Heart right ventricle (tissue), 16 donors: ENCODE results near the gene TOP2A. TPM values are rescaled to one million over a fixed set of nuclear protein-coding genes. Genes with fewer than 3 reads are reported as not detected.

Source experiments
- ATAC-seq, 8 donors: fragments of 200-7000 bp; cut with Tn5 transposase; one replicate each; pipeline ENCODE4 v1.9.1; 2020; ENCODE audit warnings: mild to moderate bottlenecking in 8 of 8, moderate library complexity in 8 of 8, moderate number of reproducible peaks in 1 of 8
- DNase-seq, 2 donors: peaks; one replicate each; pipeline ENCODE4 v3.0.0-alpha.2; 2020
- H3K27ac ChIP-seq, 10 donors: fragments of 200-600 bp; sonication (generic) in 2 of 10; one replicate each; pipeline versions ENCODE4 v1.5.0 to v1.8.0; 2020 to 2022; ENCODE audit warnings: mild to moderate bottlenecking in 3 of 10
- H3K27me3 ChIP-seq, 7 donors: fragments of 200-600 bp; one replicate each; pipeline ENCODE4 v1.8.0; 2021 to 2022; ENCODE audit warnings: mild to moderate bottlenecking in 2 of 7
- H3K36me3 ChIP-seq, 9 donors: fragments of 200-600 bp; sonication (generic) in 1 of 9; one replicate each; pipeline versions ENCODE4 v1.5.0 to v1.8.0; 2020 to 2022; ENCODE audit warnings: mild to moderate bottlenecking in 2 of 9
- H3K4me1 ChIP-seq, 9 donors: fragments of 200-600 bp; sonication (generic) in 1 of 9; one replicate each; pipeline versions ENCODE4 v1.5.0 to v1.8.0; 2020 to 2022; ENCODE audit warnings: mild to moderate bottlenecking in 4 of 9
- H3K4me3 ChIP-seq, 10 donors: fragments of 200-600 bp; sonication (generic) in 2 of 10; one replicate each; pipeline versions ENCODE4 v1.5.0 to v1.8.0; 2020 to 2022; ENCODE audit warnings: mild to moderate bottlenecking in 7 of 10, moderate library complexity in 2 of 10
- H3K9me3 ChIP-seq, 11 donors: fragments of 200-600 bp in 10 of 11; sonication (generic) in 2 of 11; one replicate each; pipeline versions ENCODE4 v1.5.0 to v1.8.0; 2013 to 2022; ENCODE audit warnings: mild to moderate bottlenecking in 2 of 11, control low read depth in 1 of 11, moderate library complexity in 1 of 11
- CTCF ChIP-seq, 9 donors: fragments of 200-600 bp; sonication (generic) in 2 of 9; IDR thresholded peaks; one replicate each; pipeline versions ENCODE4 v1.5.0 to v1.8.0; 2021 to 2022; ENCODE audit warnings: antibody characterized with exemption in 9 of 9, mild to moderate bottlenecking in 5 of 9, moderate library complexity in 1 of 9
- WGBS, 2 donors: extraction: QIAGEN DNeasy Blood & Tissue Kit; methylation state at CpG; one replicate each; pipeline ENCODE4 v1.1.7; 2013; ENCODE audit warnings: inconsistent platforms in 1 of 2; 5-methylcytosine and 5-hydroxymethylcytosine counted together
- intact Hi-C, 10 donors: fragments of 100-400 bp; cut with DNase I; formaldehyde crosslinking; loops; one replicate each; pipeline versions ENCODE4 v1.11.1 to v1.14.2; 2022
- polyA plus RNA-seq, 2 donors: library from polyadenylated mRNA; stranded (reverse); fragments of 200-250 nt; gene quantifications; one replicate each; pipeline ENCODE4 v1.2.3, GENCODE V29; 2013
- total RNA-seq, 10 donors: library from RNA; stranded (reverse); fragmentation: NEBNext Ultra II Directional in 3 of 10; extraction: Animal tissue kit (Norgen Biotek cat#: 25700) in 3 of 10; gene quantifications; one replicate each; pipeline versions ENCODE4 v1.2.1 to v1.2.4, GENCODE V29; 2021 to 2023
- donor health status: Arrhythmogenic right ventricular cardiomyopathy.
- donor health status: ischemic (EF 13 %, LVEDD 7.1; RV severe dilation, severe dysfunction).
- donor health status: healthy with polysubstance abuse.
- donor health status: DM: no; HTN: yes; CAD: no.
- donor health status: DM: no; HTN: no; CAD: no.
- donor health status: ischemic (EF 25% LVEDD 6.9; RV normal size, moderate dysfunction).
- donor health status: ischemic (EF 25% LVEDD 5.7; RV mildly dilated, moderate dysfunction).
- donor health status: healthy.
- donor health status: DM: yes; HTN: yes; CAD: no.
- donor health status: Ischemic cardiomyopathy.
- donor health status: ischemic (EF 35%, LVEDD 5.7; RV mildly dilated, moderate dysfunction).
- donor health status: nonischemic (EF 11% LVEDD 7.7; RV severe dilation, severe dysfunction).
- donor health status: DM: yes; HTN: yes; CAD: no.
- donor health status: PGD.
- donor health status: ischemic (EF 29% LVEDD 5.4; RV normal size, mild dysfunction).
- donor health status: nonischemic (EF 23%, LVEDD 6.1; RV moderate dilation, normal function).

TOP2A gene
- total and polyA plus RNA-seq, 12 donors: 0.17 to 20.0 (median 1.0) TPM

- H3K9me3 ChIP-seq: no peaks in the 10 kb centered on the region
- TF ChIP-seq CTCF (IDR thresholded peaks at IDR 0.05): no peak
- peak overlapping the region in 9 of 10 donors; percentile 53 to 99 (median 98) for H3K27ac ChIP-seq
- peaks cover 0 to 64% (median 30%) of the 10 kb centered on the region in 9 donors for H3K36me3 ChIP-seq
- H3K4me1 ChIP-seq: peaks cover 43 to 92% (median 74%) of the 10 kb centered on the region in 9 donors
- intact Hi-C loops: loop anchor here in 6 of 10 donors (2.0 to 10.0 kb wide), 4 partner anchors 37 to 235 kb away; partner anchors contain the start of gene RARA (in 2 of the 6)
- H3K27me3 ChIP-seq: no peaks in the 10 kb centered on the region
- DNase-seq (no peak), ATAC-seq (peak in 3 of 8 donors; percentile 20 to 56 (median 53))
- peak overlapping the region in 4 of 10 donors; percentile 3 to 25 (median 14) for H3K4me3 ChIP-seq
- WGBS, 2 donors: 29 to 32% methylated on average over 10 of the region's 10 CpGs
Measured at GRCh38 chr17:40349477-40349894, 68.2 kb downstream of the TOP2A start.

GRCh38 chr17:40348562-40349476 lies 68.9 kb downstream of the TOP2A start:
- intact Hi-C loops: loop anchor here in 6 of 10 donors (2.0 to 10.0 kb wide), 4 partner anchors 37 to 234 kb away; partner anchors contain the start of gene RARA (in 2 of the 6)
- peak overlapping the region in 9 of 10 donors; percentile 53 to 99 (median 98) for H3K27ac ChIP-seq
- peaks cover 0 to 57% (median 25%) of the 10 kb centered on the region in 9 donors for H3K36me3 ChIP-seq
- no peak for TF ChIP-seq CTCF (IDR thresholded peaks at IDR 0.05)
- ATAC-seq (peak in 7 of 8 donors; percentile 16 to 72 (median 50)), DNase-seq (peak; percentile 73 to 76)
- H3K4me3 ChIP-seq: peak overlapping the region in 5 of 10 donors; percentile 12 to 97 (median 39)
- H3K4me1 ChIP-seq: peaks cover 43 to 94% (median 77%) of the 10 kb centered on the region in 9 donors
- H3K27me3 ChIP-seq: no peaks in the 10 kb centered on the region
- 51 to 55% methylated on average over 17 of the region's 17 CpGs for WGBS, 2 donors
- H3K9me3 ChIP-seq: no peaks in the 10 kb centered on the region

GRCh38 chr17:40348136-40348504 lies 69.6 kb downstream of the TOP2A start:
- ATAC-seq: peak in 1 of 8 donors; percentile 0
- peaks cover 0 to 50% (median 24%) of the 10 kb centered on the region in 9 donors for H3K36me3 ChIP-seq
- TF ChIP-seq CTCF (IDR thresholded peaks at IDR 0.05): no peak
- no peaks in the 10 kb centered on the region for H3K27me3 ChIP-seq
- peak overlapping the region; percentile 14 to 99 (median 98) for H3K27ac ChIP-seq
- no peaks in the 10 kb centered on the region for H3K9me3 ChIP-seq
- DNase-seq: peak in 1 of 2 donors; percentile 8
- H3K4me3 ChIP-seq: peak overlapping the region in 5 of 10 donors; percentile 12 to 97 (median 39)
- WGBS, 2 donors: 48 to 49% methylated on average over 5 of the region's 5 CpGs
- H3K4me1 ChIP-seq: peaks cover 43 to 99% (median 80%) of the 10 kb centered on the region in 9 donors
- intact Hi-C loops: loop anchor here in 6 of 10 donors (2.0 to 10.0 kb wide), 4 partner anchors 36 to 233 kb away; partner anchors contain the start of gene RARA (in 2 of the 6)
